ENCODE data around the gene KCNJ15. TPM values are rescaled to one million over a fixed set of nuclear protein-coding genes. Genes with fewer than 3 reads are reported as not detected.

KCNJ15 gene
- total and polyA plus RNA-seq, 2 of the 4 experiments (the other 2 are of a cell fraction), result under 0.01 to 0.07 TPM

DNA sequence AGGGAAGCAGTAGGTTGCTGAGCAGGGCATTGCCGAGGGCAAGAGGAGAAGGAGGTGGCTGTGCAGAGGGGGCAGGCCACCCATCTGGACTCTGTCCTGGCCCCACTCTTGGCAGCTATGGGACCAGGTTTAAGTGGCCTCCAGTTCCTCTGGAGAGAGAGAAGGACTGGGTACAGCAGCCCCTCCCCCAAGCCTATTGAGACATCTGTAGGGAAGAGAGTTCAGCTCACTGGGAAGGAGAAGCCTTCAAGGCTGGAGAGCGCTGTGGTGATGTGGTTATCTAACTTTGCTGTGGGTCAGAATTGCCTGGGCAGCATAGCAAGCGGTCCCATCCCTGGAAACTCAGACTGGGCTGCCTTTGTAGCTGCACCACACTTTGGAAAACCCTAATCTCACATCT lies 93.9 kb downstream of the KCNJ15 start:
- Histone ChIP-seq H4K20me1 (ENCODE audit: insufficient read depth, low read length) (no peaks in the 10 kb centered on the region), H3K4me1 (ENCODE audit: control insufficient read depth, insufficient read depth, low read length) (peaks cover 14% of the 10 kb centered on the region), H3K27me3 (ENCODE audit: control insufficient read depth, insufficient read depth, low read length) (no peaks in the 10 kb centered on the region), H3K9me1 (ENCODE audit: insufficient read depth, low read length) (peaks cover 6% of the 10 kb centered on the region; the same call in 1 of the 2 replicates), H3K4me2 (ENCODE audit: low read depth, low read length) (no peak overlapping the region), H3K56ac (ENCODE audit: extremely low read depth, insufficient read depth, low read length) (no peak overlapping the region), H4K8ac (ENCODE audit: low read depth in 2 of 2, low read length in 2 of 2) (peak overlapping the region; percentile 97 to 98; a peak in 3 of 4 replicates), H3K79me1 (ENCODE audit: low read depth in 1 of 2, low read length in 2 of 2) (peaks cover 0 to 5% of the 10 kb centered on the region in 2 experiments; a peak in 1 of 4 replicates), H2BK15ac (ENCODE audit: low read depth, low read length) (peak overlapping the region; percentile 98; the same call in 2 of the 3 replicates), H4K91ac (ENCODE audit: insufficient read depth, low read depth, low read length) (peak overlapping the region; percentile 99), H3K4me3 (ENCODE audit: insufficient read depth, low read depth, low read length) (no peak overlapping the region), H2AFZ (replicated peaks; ENCODE audit: low read length, poor library complexity) (peak overlapping the region; percentile 75), H3K23ac (ENCODE audit: low read depth, low read length) (peak overlapping the region; percentile 98; the same call in 1 of the 2 replicates), H2BK20ac (ENCODE audit: low read depth, low read length) (peak overlapping the region; percentile 100), H3K14ac (replicated peaks; ENCODE audit: low read depth, low read length) (peak overlapping the region; percentile 97), H3K4ac (ENCODE audit: low read depth, low read length) (peak overlapping the region; percentile 98), H3K9ac (ENCODE audit: low read depth, low read length) (no peak overlapping the region), H2AK5ac (ENCODE audit: low read depth, low read length) (peak overlapping the region; percentile 99), H3K9me3 (ENCODE audit: control insufficient read depth, insufficient read depth, low read length) (no peaks in the 10 kb centered on the region), H3K36me3 (ENCODE audit: control insufficient read depth, insufficient read depth, low read length) (no peaks in the 10 kb centered on the region), H3K18ac (ENCODE audit: low read depth, low read length) (peak overlapping the region; percentile 99; the same call in 1 of the 2 replicates), H2BK120ac (ENCODE audit: low read depth, low read length) (peak overlapping the region; percentile 100), H2BK5ac (ENCODE audit: low read depth, low read length, poor library complexity, severe bottlenecking) (peak overlapping the region; percentile 86), H4K5ac (ENCODE audit: low read depth, low read length) (peak overlapping the region; percentile 88; the same call in 1 of the 2 replicates), H3K27ac (ENCODE audit: insufficient read depth, low read length) (peak overlapping the region; percentile 79), H2AK9ac (replicated peaks; ENCODE audit: low read depth, low read length, poor library complexity) (peak overlapping the region; percentile 5)
- ChIA-PET POLR2A (ENCODE audit: unreplicated experiment) (no interaction called here), CTCF (interaction anchor here (0.5 to 4.7 kb wide), 4 partner anchors 132 to 676 kb away, joined by 3 to 48 read pairs (median 18); no protein-coding TSS in a partner anchor)
- in situ Hi-C loops (cut with MboI; ENCODE audit: low sequenced_read_pairs), result loop anchor here (5.0 to 25.0 kb wide), 4 partner anchors 138 to 638 kb away; no protein-coding TSS in a partner anchor
- ATAC-seq (ENCODE audit: low read depth) (no peak), DNase-seq (no peak)
- WGBS, 2 experiments (ENCODE audit: extremely low coverage in 2 of 2, insufficient read length in 1 of 2), result no CpG with 5 or more reads among the region's 3 CpGs
- no TSS peak for BruUV-seq (replicated peaks)
- intact Hi-C loops (cut with micrococcal nuclease), result no loop called here
- TF ChIP-seq RCOR1 (IDR thresholded peaks at IDR 0.05; ENCODE audit: insufficient replicate concordance, low read length) (no peak), MAFK (IDR thresholded peaks at IDR 0.05; ENCODE audit: low read depth, low read length) (no peak), BHLHE40 (IDR thresholded peaks at IDR 0.05; ENCODE audit: low read depth, low read length) (no peak), SMC3 (IDR thresholded peaks at IDR 0.05; ENCODE audit: low read depth, low read length) (no peak), NFE2L2 (IDR thresholded peaks at IDR 0.05; ENCODE audit: low read depth, low read length) (no peak), POLR2A (IDR thresholded peaks at IDR 0.05; ENCODE audit: low read depth, low read length) (no peak), MAZ (IDR thresholded peaks at IDR 0.05; ENCODE audit: borderline replicate concordance, low read depth, low read length) (no peak), RAD21 (IDR thresholded peaks at IDR 0.05; ENCODE audit: low read length) (no peak), MXI1 (IDR thresholded peaks at IDR 0.05; ENCODE audit: borderline replicate concordance, low read depth, low read length) (no peak), FOS (IDR thresholded peaks at IDR 0.05; ENCODE audit: low read depth, low read length) (no peak), CHD1 (IDR thresholded peaks at IDR 0.05; ENCODE audit: low read depth, low read length) (no peak), CEBPB (IDR thresholded peaks at IDR 0.05; ENCODE audit: low read depth, low read length) (no peak), RFX5 (IDR thresholded peaks at IDR 0.05; ENCODE audit: low read depth, low read length) (no peak)
- TF ChIP-seq, protein P1, sequence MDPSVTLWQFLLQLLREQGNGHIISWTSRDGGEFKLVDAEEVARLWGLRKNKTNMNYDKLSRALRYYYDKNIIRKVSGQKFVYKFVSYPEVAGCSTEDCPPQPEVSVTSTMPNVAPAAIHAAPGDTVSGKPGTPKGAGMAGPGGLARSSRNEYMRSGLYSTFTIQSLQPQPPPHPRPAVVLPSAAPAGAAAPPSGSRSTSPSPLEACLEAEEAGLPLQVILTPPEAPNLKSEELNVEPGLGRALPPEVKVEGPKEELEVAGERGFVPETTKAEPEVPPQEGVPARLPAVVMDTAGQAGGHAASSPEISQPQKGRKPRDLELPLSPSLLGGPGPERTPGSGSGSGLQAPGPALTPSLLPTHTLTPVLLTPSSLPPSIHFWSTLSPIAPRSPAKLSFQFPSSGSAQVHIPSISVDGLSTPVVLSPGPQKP (IDR thresholded peaks at IDR 0.05; ENCODE audit: borderline replicate concordance, low read depth, low read length), result no peak
- TF ChIP-seq, protein P2, sequence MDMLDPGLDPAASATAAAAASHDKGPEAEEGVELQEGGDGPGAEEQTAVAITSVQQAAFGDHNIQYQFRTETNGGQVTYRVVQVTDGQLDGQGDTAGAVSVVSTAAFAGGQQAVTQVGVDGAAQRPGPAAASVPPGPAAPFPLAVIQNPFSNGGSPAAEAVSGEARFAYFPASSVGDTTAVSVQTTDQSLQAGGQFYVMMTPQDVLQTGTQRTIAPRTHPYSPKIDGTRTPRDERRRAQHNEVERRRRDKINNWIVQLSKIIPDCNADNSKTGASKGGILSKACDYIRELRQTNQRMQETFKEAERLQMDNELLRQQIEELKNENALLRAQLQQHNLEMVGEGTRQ (IDR thresholded peaks at IDR 0.05; ENCODE audit: low read depth, low read length), result no peak
- TF ChIP-seq, protein P3, sequence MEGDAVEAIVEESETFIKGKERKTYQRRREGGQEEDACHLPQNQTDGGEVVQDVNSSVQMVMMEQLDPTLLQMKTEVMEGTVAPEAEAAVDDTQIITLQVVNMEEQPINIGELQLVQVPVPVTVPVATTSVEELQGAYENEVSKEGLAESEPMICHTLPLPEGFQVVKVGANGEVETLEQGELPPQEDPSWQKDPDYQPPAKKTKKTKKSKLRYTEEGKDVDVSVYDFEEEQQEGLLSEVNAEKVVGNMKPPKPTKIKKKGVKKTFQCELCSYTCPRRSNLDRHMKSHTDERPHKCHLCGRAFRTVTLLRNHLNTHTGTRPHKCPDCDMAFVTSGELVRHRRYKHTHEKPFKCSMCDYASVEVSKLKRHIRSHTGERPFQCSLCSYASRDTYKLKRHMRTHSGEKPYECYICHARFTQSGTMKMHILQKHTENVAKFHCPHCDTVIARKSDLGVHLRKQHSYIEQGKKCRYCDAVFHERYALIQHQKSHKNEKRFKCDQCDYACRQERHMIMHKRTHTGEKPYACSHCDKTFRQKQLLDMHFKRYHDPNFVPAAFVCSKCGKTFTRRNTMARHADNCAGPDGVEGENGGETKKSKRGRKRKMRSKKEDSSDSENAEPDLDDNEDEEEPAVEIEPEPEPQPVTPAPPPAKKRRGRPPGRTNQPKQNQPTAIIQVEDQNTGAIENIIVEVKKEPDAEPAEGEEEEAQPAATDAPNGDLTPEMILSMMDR (conservative IDR thresholded peaks at IDR 0.05; ENCODE audit: low read depth, low read length), result no peak
- dilution Hi-C loops (cut with HindIII; ENCODE audit: low sequenced_read_pairs, unreplicated experiment), result loop anchor here (25.0 kb wide), 1 partner anchor 138 kb away; no protein-coding TSS in a partner anchor

Measured in IMR-90 (cell line).